Measurements from ENCODE around the gene PLA2G4E.

PLA2G4E gene

GRCh38 chr15:42053010-42053409, 32.2 kb upstream of the PLA2G4E start:
- DNase-seq, result no peak

- no peak for DNase-seq
Measured at GRCh38 chr15:42050484-42051255, 29.8 kb upstream of the PLA2G4E start.

- DNase-seq, result no peak
Measured at GRCh38 chr15:42048821-42049200, 28.0 kb upstream of the PLA2G4E start.

- DNase-seq, result no peak
Measured at GRCh38 chr15:42048080-42048820, 27.4 kb upstream of the PLA2G4E start.

GRCh38 chr15:42046597-42046996, 25.8 kb upstream of the PLA2G4E start:
- DNase-seq, result no peak

- no peak for DNase-seq
Measured at GRCh38 chr15:42045211-42045615, 24.4 kb upstream of the PLA2G4E start.

- DNase-seq, result no peak
Measured at GRCh38 chr15:42042602-42043400, 22.0 kb upstream of the PLA2G4E start.

- no peak for DNase-seq
Measured at GRCh38 chr15:42038401-42038800, 17.6 kb upstream of the PLA2G4E start.

GRCh38 chr15:42037656-42038055, 16.8 kb upstream of the PLA2G4E start:
- no peak for DNase-seq

- no peak for DNase-seq
Measured at GRCh38 chr15:42036966-42037365, 16.1 kb upstream of the PLA2G4E start.

- DNase-seq, result no peak
Measured at GRCh38 chr15:42036112-42036905, 15.5 kb upstream of the PLA2G4E start.

- peak; percentile 74 for DNase-seq
Measured at GRCh38 chr15:42035435-42035761, 14.6 kb upstream of the PLA2G4E start.

- no peak for DNase-seq
Measured at GRCh38 chr15:42034628-42035434, 14.0 kb upstream of the PLA2G4E start.

- no peak for DNase-seq
Measured at GRCh38 chr15:42033214-42033873, 12.5 kb upstream of the PLA2G4E start.

- DNase-seq, result no peak
Measured at GRCh38 chr15:42032376-42033213, 11.8 kb upstream of the PLA2G4E start.

GRCh38 chr15:42031198-42031915, 10.5 kb upstream of the PLA2G4E start:
- no peak for DNase-seq

- no peak for DNase-seq
Measured at GRCh38 chr15:42027521-42027920, 6.7 kb upstream of the PLA2G4E start.

GRCh38 chr15:42024303-42024702, 3.5 kb upstream of the PLA2G4E start:
- no peak for DNase-seq

- DNase-seq, result no peak
Measured at GRCh38 chr15:42021593-42021992, 751 bp upstream of the PLA2G4E start.

Data from inflammatory macrophage treated with lipopolysaccharide for 4 hours (primary cell).